ENCODE results near the gene IGFBP3. TPM values are rescaled to one million over a fixed set of nuclear protein-coding genes. Genes with fewer than 3 reads are reported as not detected.
A peak's percentile ranks its signal among the peaks of the same experiment; 100 is the strongest.

IGFBP3 gene
- total RNA-seq, 4 donors from 2014 or later: 25.4 to 118 (median 57.6) TPM

GRCh38 chr7:45873355-45873754 is 47.7 kb downstream of the IGFBP3 start:
- no peaks in the 10 kb centered on the region for H3K36me3 ChIP-seq
- H3K27ac ChIP-seq: no peak overlapping the region
- H3K4me1 ChIP-seq: no peaks in the 10 kb centered on the region
- no peak for DNase-seq
- WGBS, 2 donors (ENCODE audit: low coverage in 1 of 2): 40 to 84% methylated on average over 1 to 6 of the region's 6 CpGs
- in situ Hi-C loops (cut with MboI; ENCODE audit: low pct_ligation_motif_present in 1 of 4, low pct_unique_long_range_greater_than_20kb in 1 of 4, low sequenced_read_pairs in 3 of 4): loop anchor here in 3 of 4 donors (25.0 kb wide), 2 partner anchors 211 to 711 kb away; partner anchors contain the start of gene RAMP3 (in 2 of the 3)
- no peak overlapping the region for H3K4me3 ChIP-seq
- TF ChIP-seq, protein P1, sequence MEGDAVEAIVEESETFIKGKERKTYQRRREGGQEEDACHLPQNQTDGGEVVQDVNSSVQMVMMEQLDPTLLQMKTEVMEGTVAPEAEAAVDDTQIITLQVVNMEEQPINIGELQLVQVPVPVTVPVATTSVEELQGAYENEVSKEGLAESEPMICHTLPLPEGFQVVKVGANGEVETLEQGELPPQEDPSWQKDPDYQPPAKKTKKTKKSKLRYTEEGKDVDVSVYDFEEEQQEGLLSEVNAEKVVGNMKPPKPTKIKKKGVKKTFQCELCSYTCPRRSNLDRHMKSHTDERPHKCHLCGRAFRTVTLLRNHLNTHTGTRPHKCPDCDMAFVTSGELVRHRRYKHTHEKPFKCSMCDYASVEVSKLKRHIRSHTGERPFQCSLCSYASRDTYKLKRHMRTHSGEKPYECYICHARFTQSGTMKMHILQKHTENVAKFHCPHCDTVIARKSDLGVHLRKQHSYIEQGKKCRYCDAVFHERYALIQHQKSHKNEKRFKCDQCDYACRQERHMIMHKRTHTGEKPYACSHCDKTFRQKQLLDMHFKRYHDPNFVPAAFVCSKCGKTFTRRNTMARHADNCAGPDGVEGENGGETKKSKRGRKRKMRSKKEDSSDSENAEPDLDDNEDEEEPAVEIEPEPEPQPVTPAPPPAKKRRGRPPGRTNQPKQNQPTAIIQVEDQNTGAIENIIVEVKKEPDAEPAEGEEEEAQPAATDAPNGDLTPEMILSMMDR (IDR thresholded peaks at IDR 0.05): no peak
- TF ChIP-seq POLR2A (IDR thresholded peaks at IDR 0.05): no peak
- TF ChIP-seq POLR2AphosphoS5 (IDR thresholded peaks at IDR 0.05): no peak
- no peak for TF ChIP-seq EP300 (IDR thresholded peaks at IDR 0.05; ENCODE audit: low read depth)
- no peaks in the 10 kb centered on the region for H3K9me3 ChIP-seq
- intact Hi-C loops (cut with DNase I; ENCODE audit: low total_unique reads): no loop called here
- H3K27me3 ChIP-seq: no peaks in the 10 kb centered on the region

DNA sequence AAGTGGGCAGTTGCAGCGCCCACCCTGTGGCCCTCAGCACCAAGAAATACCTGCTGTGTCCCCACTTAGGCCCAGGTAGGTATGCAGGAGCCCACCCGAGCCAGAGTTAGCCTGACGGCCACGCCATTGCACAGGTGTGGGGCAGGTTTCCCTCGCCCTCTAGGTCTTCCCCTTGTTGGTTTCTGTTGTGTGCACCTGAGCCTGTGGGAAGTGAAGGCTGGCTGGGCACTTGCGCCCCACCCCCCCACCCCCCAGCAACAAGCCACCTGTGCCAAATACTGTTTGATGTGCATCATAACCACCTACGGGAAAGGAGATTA is 48.1 kb downstream of the IGFBP3 start, which contains the start of gene CCDC201:
Gene CCDC201, minus strand, starts transcription at position 48 of the 320 bp plus-strand sequence. CDS start 75 bp downstream, outside the sequence.
- TF ChIP-seq, protein P1 (IDR thresholded peaks at IDR 0.05): no peak
- no peak for TF ChIP-seq POLR2AphosphoS5 (IDR thresholded peaks at IDR 0.05)
- no peak for TF ChIP-seq POLR2A (IDR thresholded peaks at IDR 0.05)
- TF ChIP-seq EP300 (IDR thresholded peaks at IDR 0.05; ENCODE audit: low read depth): no peak
- H3K4me3 ChIP-seq: no peak within 1 kb of the TSS
- no peak for DNase-seq
- intact Hi-C loops (cut with DNase I; ENCODE audit: low total_unique reads): no loop called here
- H3K27me3 ChIP-seq: no peaks in the 10 kb centered on the region
- no peaks in the 10 kb centered on the region for H3K36me3 ChIP-seq
- H3K27ac ChIP-seq: no peak within 1 kb of the TSS
- WGBS, 2 donors (ENCODE audit: low coverage in 1 of 2): 73% methylated on average over 7 of the region's 7 CpGs; no CpG with 5 or more reads in 1 of the 2 donors
- in situ Hi-C loops (cut with MboI; ENCODE audit: low pct_ligation_motif_present in 1 of 4, low pct_unique_long_range_greater_than_20kb in 1 of 4, low sequenced_read_pairs in 3 of 4): loop anchor here in 3 of 4 donors (25.0 kb wide), 2 partner anchors 211 to 711 kb away; partner anchors contain the start of gene RAMP3 (in 2 of the 3)
- no peaks in the 10 kb centered on the region for H3K4me1 ChIP-seq
- no peaks in the 10 kb centered on the region for H3K9me3 ChIP-seq

- TF ChIP-seq, protein P1 (IDR thresholded peaks at IDR 0.05): peak in 3 of 5 experiments; percentile 12 to 31 (median 15)
- TF ChIP-seq POLR2A (IDR thresholded peaks at IDR 0.05): no peak
- Histone ChIP-seq H3K27ac (no peak overlapping the region), H3K4me3 (no peak overlapping the region), H3K9me3 (no peaks in the 10 kb centered on the region), H3K36me3 (no peaks in the 10 kb centered on the region), H3K27me3 (no peaks in the 10 kb centered on the region), H3K4me1 (no peaks in the 10 kb centered on the region)
- intact Hi-C loops (cut with DNase I; ENCODE audit: low total_unique reads): no loop called here
- no peak for DNase-seq
- in situ Hi-C loops (cut with MboI; ENCODE audit: low pct_ligation_motif_present in 1 of 4, low pct_unique_long_range_greater_than_20kb in 1 of 4, low sequenced_read_pairs in 3 of 4): loop anchor here in 3 of 4 donors (25.0 kb wide), 2 partner anchors 210 to 710 kb away; partner anchors contain the start of gene RAMP3 (in 2 of the 3)
- whole genome bisulfite sequencing, 2 donors (ENCODE audit: low coverage in 1 of 2): 61 to 63% methylated on average over 4 to 10 of the region's 10 CpGs
Measured at GRCh38 chr7:45872116-45873034, 48.7 kb downstream of the IGFBP3 start.

DNA sequence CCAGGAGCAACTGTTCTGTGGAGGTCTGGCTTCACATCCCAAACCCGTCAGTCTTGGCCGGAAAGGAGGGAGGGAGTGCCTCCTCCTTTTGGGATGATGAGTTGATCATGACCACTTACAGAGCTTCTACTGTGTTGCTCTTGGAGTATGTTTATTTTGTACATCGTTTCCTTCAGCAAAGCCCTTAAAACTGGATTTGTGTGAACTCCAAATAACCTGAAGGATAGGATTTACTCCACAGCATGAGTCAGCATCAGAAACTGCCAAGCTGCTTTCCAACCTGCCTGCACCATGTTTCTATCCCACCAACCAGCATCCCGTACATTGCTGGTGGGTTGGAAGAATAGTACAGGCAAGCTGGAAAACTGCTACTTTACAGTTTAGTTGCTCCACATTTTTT is 51.6 kb downstream of the IGFBP3 start:
- no peaks in the 10 kb centered on the region for H3K36me3 ChIP-seq
- in situ Hi-C loops (cut with MboI; ENCODE audit: low pct_ligation_motif_present in 1 of 4, low pct_unique_long_range_greater_than_20kb in 1 of 4, low sequenced_read_pairs in 3 of 4): loop anchor here in 3 of 4 donors (25.0 kb wide), 2 partner anchors 207 to 707 kb away; partner anchors contain the start of gene RAMP3 (in 2 of the 3)
- H3K4me3 ChIP-seq: no peak overlapping the region
- no peak for DNase-seq
- no peaks in the 10 kb centered on the region for H3K4me1 ChIP-seq
- TF ChIP-seq EP300 (IDR thresholded peaks at IDR 0.05; ENCODE audit: low read depth): no peak
- no peak for TF ChIP-seq POLR2AphosphoS5 (IDR thresholded peaks at IDR 0.05)
- no peaks in the 10 kb centered on the region for H3K9me3 ChIP-seq
- intact Hi-C loops (cut with DNase I; ENCODE audit: low total_unique reads): no loop called here
- H3K27me3 ChIP-seq: no peaks in the 10 kb centered on the region
- H3K27ac ChIP-seq: no peak overlapping the region
- WGBS, 2 donors (ENCODE audit: low coverage in 1 of 2): 42 to 66% methylated on average over 2 to 4 of the region's 4 CpGs
